H9 (cell line): ENCODE data around the gene ATP8A2. TPM values are rescaled to one million over a fixed set of nuclear protein-coding genes. Genes with fewer than 3 reads are reported as not detected.

Experiments used
- DNase-seq: peaks from one replicate; pipeline ENCODE4 v3.0.0-alpha.2; 2017
- H2AFZ ChIP-seq: one replicate; pipeline ENCODE4 v1.6.1; 2013; ENCODE audit warnings: mild to moderate bottlenecking, low read length, control low read depth, moderate library complexity
- H2AK5ac ChIP-seq: 2 replicates; pipeline ENCODE4 v1.6.1; 2013; ENCODE audit warnings: low read length, control low read depth, mixed read lengths; ENCODE audit not compliant: insufficient read length
- H2BK120ac ChIP-seq: one replicate; pipeline ENCODE4 v1.6.1; 2013; ENCODE audit warnings: low read depth, mild to moderate bottlenecking, low read length, control low read depth, inconsistent platforms; ENCODE audit not compliant: poor library complexity, severe bottlenecking
- H2BK12ac ChIP-seq: 2 replicates; pipeline ENCODE4 v1.6.1; 2013; ENCODE audit warnings: low read length, control low read depth, mixed read lengths, low read depth; ENCODE audit not compliant: insufficient read length
- H2BK15ac ChIP-seq: 2 replicates; pipeline ENCODE4 v1.6.1; 2013; ENCODE audit warnings: low read depth, low read length, control low read depth
- H2BK20ac ChIP-seq: one replicate; pipeline ENCODE4 v1.6.1; 2013; ENCODE audit warnings: low read depth, mild to moderate bottlenecking, low read length, control low read depth, inconsistent platforms; ENCODE audit not compliant: poor library complexity, severe bottlenecking
- H2BK5ac ChIP-seq: 2 replicates; pipeline ENCODE4 v1.6.1; 2013; ENCODE audit warnings: low read length, control low read depth, mixed read lengths; ENCODE audit not compliant: insufficient read length
- H3K14ac ChIP-seq: 2 replicates; pipeline ENCODE4 v1.6.1; 2013; ENCODE audit warnings: low read length, control low read depth; ENCODE audit not compliant: insufficient read depth
- H3K18ac ChIP-seq: 2 replicates; pipeline ENCODE4 v1.6.1; 2013; ENCODE audit warnings: low read depth, mild to moderate bottlenecking, mixed read lengths, low read length, control low read depth; ENCODE audit not compliant: insufficient read length
- H3K23ac ChIP-seq: 2 replicates; pipeline ENCODE4 v1.6.1; 2013; ENCODE audit warnings: low read length, control low read depth, mixed read lengths, low read depth; ENCODE audit not compliant: insufficient read length
- H3K23me2 ChIP-seq: 2 replicates; pipeline ENCODE4 v1.6.1; 2013; ENCODE audit warnings: low read depth, mild to moderate bottlenecking, mixed read lengths, low read length, control low read depth; ENCODE audit not compliant: insufficient read length, poor library complexity, severe bottlenecking
- H3K27ac ChIP-seq: 2 replicates; pipeline ENCODE4 v1.5.1; 2013; ENCODE audit warnings: low read length, control low read depth, mixed read lengths, low read depth; ENCODE audit not compliant: insufficient read length
- H3K27me3 ChIP-seq: 2 replicates; pipeline ENCODE4 v1.6.1; 2013; ENCODE audit warnings: low read length, control low read depth, inconsistent platforms; ENCODE audit not compliant: insufficient read depth
- H3K4ac ChIP-seq: 2 replicates; pipeline ENCODE4 v1.6.1; 2013; ENCODE audit warnings: low read depth, mild to moderate bottlenecking, control low read depth, inconsistent platforms, low read length, moderate library complexity
- H3K4me1 ChIP-seq: 2 replicates; pipeline ENCODE4 v1.6.1; 2013; ENCODE audit warnings: low read length, control low read depth, inconsistent platforms; ENCODE audit not compliant: insufficient read depth
- H3K4me2 ChIP-seq: 2 replicates; pipeline ENCODE4 v1.6.1; 2013; ENCODE audit warnings: low read length, control low read depth, mixed read lengths; ENCODE audit not compliant: insufficient read length, insufficient read depth
- H3K56ac ChIP-seq: 2 replicates; pipeline ENCODE4 v1.6.1; 2013; ENCODE audit warnings: low read depth, mild to moderate bottlenecking, mixed read lengths, low read length, control low read depth; ENCODE audit not compliant: insufficient read length
- H3K79me1 ChIP-seq: 2 replicates; pipeline ENCODE4 v1.6.1; 2013; ENCODE audit warnings: low read depth, mild to moderate bottlenecking, moderate library complexity, low read length, control low read depth, inconsistent platforms; ENCODE audit not compliant: insufficient read depth, poor library complexity, severe bottlenecking
- H3K79me2 ChIP-seq: 2 replicates; pipeline ENCODE4 v1.6.1; 2013; ENCODE audit warnings: low read length, control low read depth, inconsistent platforms; ENCODE audit not compliant: insufficient read depth
- H3K9ac ChIP-seq: 2 replicates; pipeline ENCODE4 v1.6.1; 2013; ENCODE audit warnings: low read length, control low read depth, mixed read lengths; ENCODE audit not compliant: insufficient read length; ENCODE audit errors: extremely low read depth
- H3K9me3 ChIP-seq: one replicate; pipeline ENCODE4 v1.6.1; 2013; ENCODE audit warnings: low read depth, low read length, inconsistent platforms; ENCODE audit not compliant: control insufficient read depth
- H3T11ph ChIP-seq: one replicate; pipeline ENCODE4 v1.6.1; 2013; ENCODE audit warnings: mild to moderate bottlenecking, low read length, control low read depth, inconsistent platforms
- H4K20me1 ChIP-seq: one replicate; pipeline ENCODE4 v1.6.1; 2013; ENCODE audit not compliant: control insufficient read depth, insufficient read length, insufficient read depth
- H4K5ac ChIP-seq: 2 replicates; pipeline ENCODE4 v1.6.1; 2013; ENCODE audit warnings: low read depth, mild to moderate bottlenecking, mixed read lengths, low read length, control low read depth; ENCODE audit not compliant: insufficient read length
- H4K8ac ChIP-seq: replicated peaks from 2 replicates; pipeline ENCODE4 v1.6.1; 2013; ENCODE audit warnings: low read length, control low read depth, mixed read lengths, low read depth; ENCODE audit not compliant: insufficient read length
- H4K91ac ChIP-seq: 2 replicates; pipeline ENCODE4 v1.6.1; 2013; ENCODE audit warnings: low read depth, mild to moderate bottlenecking, moderate library complexity, mixed read lengths, low read length, control low read depth; ENCODE audit not compliant: insufficient read length
- H3K27ac Mint-ChIP-seq, 3 experiments: 2 replicates in 2 of 3; 3 replicates in 1 of 3; pipeline ENCODE4 v1.8.0; 2020 to 2021; ENCODE audit warnings: mixed read lengths in 3 of 3, mild to moderate bottlenecking in 1 of 3, moderate library complexity in 1 of 3
- H3K27me3 Mint-ChIP-seq: 2 replicates; pipeline ENCODE4 v1.8.0; 2021; ENCODE audit warnings: low read depth, mild to moderate bottlenecking, moderate library complexity, mixed read lengths
- H3K36me3 Mint-ChIP-seq, 3 experiments: 2 replicates in 2 of 3; 3 replicates in 1 of 3; pipeline ENCODE4 v1.8.0; 2020 to 2021; ENCODE audit warnings: low read depth in 3 of 3, mixed read lengths in 3 of 3; ENCODE audit not compliant: insufficient read depth in 1 of 3
- H3K4me1 Mint-ChIP-seq, 2 experiments: 2 replicates each; pipeline ENCODE4 v1.8.0; 2020; ENCODE audit warnings: mixed read lengths in 2 of 2
- H3K4me3 Mint-ChIP-seq, 2 experiments: 2 replicates in 1 of 2; 3 replicates in 1 of 2; pipeline ENCODE4 v1.8.0; 2020 to 2021; ENCODE audit warnings: mild to moderate bottlenecking in 2 of 2, mixed read lengths in 2 of 2, moderate library complexity in 1 of 2
- H3K9me3 Mint-ChIP-seq, 2 experiments: 2 replicates in 1 of 2; 3 replicates in 1 of 2; pipeline ENCODE4 v1.8.0; 2020; ENCODE audit warnings: mild to moderate bottlenecking in 2 of 2, mixed read lengths in 2 of 2, moderate library complexity in 1 of 2
- WGBS: extraction: QIAGEN DNeasy Blood & Tissue Kit; methylation state at CpG from one replicate; pipeline ENCODE4 v1.1.7; 2013; ENCODE audit warnings: missing lambda C conversion rate, low lambda C conversion rate, mixed read lengths; ENCODE audit not compliant: insufficient read length; ENCODE audit errors: extremely low coverage; 5-methylcytosine and 5-hydroxymethylcytosine counted together
- total RNA-seq: library from RNA; stranded (reverse); gene quantifications from 2 replicates; pipeline ENCODE4 v1.2.1, GENCODE V29; 2021
- TF ChIP-seq, protein P1 (sequence below): fragments of 200-600 bp; sonication (generic); conservative IDR thresholded peaks from 3 replicates; pipeline ENCODE4 v1.8.0; 2021; ENCODE audit warnings: antibody characterized with exemption, mild to moderate bottlenecking

The ATP8A2 gene
- total RNA-seq, 1 experiment from 2014 or later: 18.2 TPM

DNA sequence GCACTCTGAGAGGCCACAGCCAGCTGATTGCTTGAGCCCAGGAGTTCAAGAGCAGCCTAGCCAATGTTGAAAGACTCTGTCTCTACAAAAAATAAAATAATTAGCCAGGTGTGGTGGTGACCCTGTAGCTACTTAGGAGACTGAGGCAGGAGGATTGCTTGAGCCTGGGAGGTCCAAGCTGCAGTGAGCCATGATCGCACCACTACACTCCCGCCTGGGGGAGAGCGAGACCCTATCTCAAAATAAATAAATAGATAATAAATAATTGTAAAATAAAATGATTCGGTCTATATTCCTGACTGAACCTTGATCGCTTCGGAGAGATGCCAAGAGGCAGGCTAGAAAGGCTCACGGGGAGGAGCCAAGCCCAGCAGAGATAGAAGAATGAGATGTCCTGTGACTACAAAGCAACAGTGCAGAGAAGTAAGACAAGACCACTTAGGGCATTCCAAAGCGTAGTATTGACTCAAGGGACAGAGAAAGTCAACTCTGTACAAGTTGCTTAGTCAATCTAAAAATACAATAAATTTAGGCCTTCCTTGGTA is 667.2 kb downstream of the ATP8A2 start:
- Mint-ChIP-seq H3K27ac (no peak overlapping the region), H3K4me1 (peaks cover 0 to 8% of the 10 kb centered on the region in 2 experiments; a peak in 3 of 4 replicates), H3K4me3 (no peak overlapping the region), H3K9me3 (peaks cover 3 to 4% of the 10 kb centered on the region in 2 experiments; a peak in 4 of 5 replicates), H3K36me3 (peaks cover 4 to 10% (median 7%) of the 10 kb centered on the region in 3 experiments; a peak in 5 of 7 replicates), H3K27me3 (peaks cover 4% of the 10 kb centered on the region)
- Histone ChIP-seq H3K56ac (no peak overlapping the region), H3K79me2 (no peaks in the 10 kb centered on the region), H2BK5ac (no peak overlapping the region), H3K4me1 (no peaks in the 10 kb centered on the region), H3T11ph (no peak overlapping the region), H3K9ac (no peak overlapping the region), H2AFZ (no peak overlapping the region), H3K18ac (no peak overlapping the region), H4K91ac (no peak overlapping the region), H3K23ac (no peak overlapping the region), H4K5ac (no peak overlapping the region), H2BK120ac (no peak overlapping the region), H3K9me3 (no peaks in the 10 kb centered on the region), H4K20me1 (no peaks in the 10 kb centered on the region), H2AK5ac (no peak overlapping the region), H2BK15ac (no peak overlapping the region), H3K27me3 (no peaks in the 10 kb centered on the region), H4K8ac (no peak overlapping the region), H3K79me1 (no peaks in the 10 kb centered on the region), H3K23me2 (no peaks in the 10 kb centered on the region), H3K27ac (no peak overlapping the region), H3K14ac (no peak overlapping the region), H3K4ac (no peak overlapping the region), H2BK12ac (no peak overlapping the region), H3K4me2 (no peak overlapping the region), H2BK20ac (no peak overlapping the region)
- TF ChIP-seq, protein P1, sequence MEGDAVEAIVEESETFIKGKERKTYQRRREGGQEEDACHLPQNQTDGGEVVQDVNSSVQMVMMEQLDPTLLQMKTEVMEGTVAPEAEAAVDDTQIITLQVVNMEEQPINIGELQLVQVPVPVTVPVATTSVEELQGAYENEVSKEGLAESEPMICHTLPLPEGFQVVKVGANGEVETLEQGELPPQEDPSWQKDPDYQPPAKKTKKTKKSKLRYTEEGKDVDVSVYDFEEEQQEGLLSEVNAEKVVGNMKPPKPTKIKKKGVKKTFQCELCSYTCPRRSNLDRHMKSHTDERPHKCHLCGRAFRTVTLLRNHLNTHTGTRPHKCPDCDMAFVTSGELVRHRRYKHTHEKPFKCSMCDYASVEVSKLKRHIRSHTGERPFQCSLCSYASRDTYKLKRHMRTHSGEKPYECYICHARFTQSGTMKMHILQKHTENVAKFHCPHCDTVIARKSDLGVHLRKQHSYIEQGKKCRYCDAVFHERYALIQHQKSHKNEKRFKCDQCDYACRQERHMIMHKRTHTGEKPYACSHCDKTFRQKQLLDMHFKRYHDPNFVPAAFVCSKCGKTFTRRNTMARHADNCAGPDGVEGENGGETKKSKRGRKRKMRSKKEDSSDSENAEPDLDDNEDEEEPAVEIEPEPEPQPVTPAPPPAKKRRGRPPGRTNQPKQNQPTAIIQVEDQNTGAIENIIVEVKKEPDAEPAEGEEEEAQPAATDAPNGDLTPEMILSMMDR: no peak
- WGBS: no CpG with 5 or more reads among the region's 8 CpGs
- DNase-seq: no peak
